ENCODE data around the gene PIEZO1.

GRCh38 chr16:88831838-88832237, 46.8 kb upstream of the PIEZO1 start:
- TF ChIP-seq CTCF (IDR thresholded peaks at IDR 0.05) (no peak), POLR2A (IDR thresholded peaks at IDR 0.05) (no peak)

Measured in heart left ventricle (tissue), 13 donors.